NCI-H526 treated with DMSO at 0.1 percent for 48 hours (cell line): ENCODE results near the gene ARL5C.
"Not testable (repeated sequence)": the region's sequence is repeated elsewhere in the genome, so short reads cannot be mapped to it uniquely, and the experiment has no call there.

Source experiments
- DNase-seq: peaks from one replicate; lab custom pipeline; 2025; lab: John Stamatoyannopoulos, UW

ARL5C gene

DNA sequence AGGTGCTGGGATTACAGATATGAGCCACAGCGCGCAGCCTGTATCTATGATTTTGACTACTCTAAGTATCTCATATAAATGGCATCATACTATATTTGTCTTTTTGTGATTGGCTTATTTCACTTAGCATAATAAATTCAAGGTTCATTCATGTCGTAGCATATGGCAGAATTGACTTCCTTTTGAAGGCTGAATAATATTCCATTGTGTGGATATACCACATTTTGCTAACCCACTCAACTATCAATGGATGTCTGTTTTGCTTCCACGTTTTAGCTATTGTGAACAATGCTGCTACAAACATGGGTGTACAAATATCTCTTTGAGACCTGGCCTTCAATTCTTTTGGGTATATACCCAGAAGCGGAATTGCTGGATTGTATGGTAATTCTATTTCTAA is 24.7 kb downstream of the ARL5C start:
- no peak for DNase-seq

DNA sequence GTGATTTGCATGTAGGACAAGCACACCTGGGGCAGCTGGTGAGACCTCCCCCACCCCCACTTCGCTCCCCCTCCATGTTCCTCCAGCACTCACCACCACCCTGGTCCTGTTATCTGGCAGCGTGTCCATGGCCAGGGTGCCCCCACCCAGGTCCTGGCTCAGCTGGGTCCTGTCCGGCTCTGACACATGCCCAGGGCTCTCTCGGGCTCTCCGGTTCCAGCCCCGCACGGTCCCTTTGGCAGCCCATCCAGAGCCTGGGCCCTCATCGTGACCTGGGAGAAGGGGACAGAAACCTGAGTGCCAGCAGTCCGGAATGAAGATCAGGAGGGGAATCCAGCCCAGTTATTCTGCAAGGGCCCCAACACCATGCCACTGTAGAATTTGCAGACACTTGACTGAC is 26.4 kb downstream of the ARL5C start:
- no peak for DNase-seq

- DNase-seq, result no peak
Observed at GRCh38 chr17:39139161-39139511, 26.8 kb downstream of the ARL5C start.

DNA sequence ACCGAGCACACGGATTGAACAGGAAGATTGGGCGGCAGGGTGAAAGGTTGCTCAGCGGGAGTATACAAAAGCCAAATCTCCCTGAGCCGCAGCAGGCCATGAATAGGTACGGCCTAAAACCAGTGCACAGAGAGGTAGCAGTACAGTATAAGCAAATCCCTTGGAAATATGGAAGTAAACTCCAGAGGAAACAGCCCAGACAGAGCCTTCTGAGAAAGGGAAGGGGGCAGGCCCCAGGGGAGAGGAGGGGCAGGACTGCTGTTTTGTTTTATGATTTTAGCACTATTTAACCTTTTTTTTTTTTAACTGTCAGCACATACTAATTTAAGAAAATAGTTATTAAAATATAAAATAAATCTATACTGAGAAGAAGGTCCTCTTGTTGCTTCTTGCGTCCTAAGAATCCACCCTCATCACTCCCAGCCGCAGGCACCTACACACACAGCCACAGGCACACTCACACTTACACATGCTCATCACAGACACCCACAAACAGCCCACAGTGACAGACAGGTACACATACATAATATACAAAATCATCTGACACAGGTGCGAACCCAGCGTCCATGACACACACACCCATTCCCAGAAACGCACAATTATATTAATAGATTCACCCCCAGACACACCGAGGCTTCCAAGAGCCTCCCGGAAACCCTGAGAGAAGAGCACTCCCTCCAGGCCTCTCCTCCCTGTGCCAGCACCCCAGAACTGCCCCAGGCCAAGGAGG is 27.4 kb downstream of the ARL5C start:
- DNase-seq, result no peak

GRCh38 chr17:39134878-39135277 is 31.1 kb downstream of the ARL5C start:
- DNase-seq, result no peak

DNA sequence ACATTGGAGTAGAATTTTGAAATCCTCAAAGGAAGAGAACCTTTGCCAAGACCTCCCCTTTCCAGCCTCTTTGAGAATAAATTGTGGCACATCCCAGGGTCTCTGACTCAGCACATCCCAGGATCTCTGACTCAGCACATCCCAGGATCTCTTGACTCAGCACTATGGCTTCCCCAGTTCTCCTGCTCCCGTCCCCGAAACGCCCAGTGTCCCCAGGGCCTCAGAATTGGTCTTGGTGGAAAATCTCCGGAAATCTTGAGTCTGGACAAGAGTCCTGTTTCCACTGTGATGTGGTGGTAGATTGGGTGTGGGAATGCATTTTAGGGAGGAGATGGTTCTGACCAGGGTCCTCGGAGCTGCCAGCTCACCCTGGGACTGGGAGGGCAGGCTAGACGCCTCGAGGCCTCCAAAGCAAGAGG is 33.8 kb downstream of the ARL5C start:
- no peak for DNase-seq

GRCh38 chr17:39131616-39132015 is 34.3 kb downstream of the ARL5C start:
- no peak for DNase-seq

- no peak for DNase-seq
Observed at GRCh38 chr17:39130205-39130604, 35.8 kb downstream of the ARL5C start.

GRCh38 chr17:39129544-39129943 is 36.4 kb downstream of the ARL5C start:
- DNase-seq, result not testable (repeated sequence)

- DNase-seq, result no peak
Observed at GRCh38 chr17:39126436-39126835, 39.5 kb downstream of the ARL5C start.

GRCh38 chr17:39125143-39125875 is 40.7 kb downstream of the ARL5C start:
- DNase-seq, result no peak

DNA sequence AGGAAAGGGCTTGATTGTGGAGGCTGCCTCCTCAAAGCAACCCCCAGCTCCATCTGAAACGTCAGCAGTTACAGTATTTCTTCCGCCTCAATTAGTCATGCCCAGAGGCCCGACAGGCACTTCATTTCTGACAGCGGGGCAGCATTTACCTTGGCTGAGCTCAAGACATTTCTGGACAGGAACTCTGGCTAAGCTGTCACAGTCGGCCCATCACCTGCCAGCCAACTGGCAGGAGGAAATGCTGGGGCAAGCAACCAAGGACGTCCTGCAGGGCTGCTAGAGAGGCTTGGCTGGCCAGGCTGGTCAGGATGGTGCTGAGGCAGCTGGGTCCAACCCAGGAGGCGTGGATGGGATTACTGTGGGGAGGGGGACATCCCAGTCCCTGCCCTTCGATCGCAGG is 42.3 kb downstream of the ARL5C start:
- DNase-seq, result no peak

GRCh38 chr17:39122991-39123390 is 43.0 kb downstream of the ARL5C start:
- no peak for DNase-seq

DNA sequence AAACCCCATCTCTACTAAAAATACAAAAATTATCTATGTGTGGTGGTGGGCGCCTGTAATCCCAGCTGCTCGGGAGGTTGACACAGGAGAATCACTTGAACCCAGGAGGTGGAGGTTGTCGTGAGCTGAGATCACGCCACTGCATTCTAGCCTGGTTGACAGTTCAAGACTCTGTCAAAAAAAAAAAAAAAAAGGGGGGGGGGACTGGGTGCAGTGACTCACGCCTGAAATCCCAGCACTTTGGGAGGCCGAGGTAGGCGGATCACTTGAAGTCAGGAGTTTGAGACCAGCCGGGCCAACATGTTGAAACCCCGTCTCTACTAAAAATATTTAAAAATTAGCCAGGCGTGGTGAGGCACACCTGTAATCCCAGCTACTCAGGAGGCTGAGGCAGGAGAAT is 44.0 kb downstream of the ARL5C start:
- DNase-seq, result not testable (repeated sequence)

GRCh38 chr17:39118674-39119419 is 47.1 kb downstream of the ARL5C start:
- no peak for DNase-seq

- DNase-seq, result no peak
Observed at GRCh38 chr17:39116224-39116623, 49.7 kb downstream of the ARL5C start.

DNA sequence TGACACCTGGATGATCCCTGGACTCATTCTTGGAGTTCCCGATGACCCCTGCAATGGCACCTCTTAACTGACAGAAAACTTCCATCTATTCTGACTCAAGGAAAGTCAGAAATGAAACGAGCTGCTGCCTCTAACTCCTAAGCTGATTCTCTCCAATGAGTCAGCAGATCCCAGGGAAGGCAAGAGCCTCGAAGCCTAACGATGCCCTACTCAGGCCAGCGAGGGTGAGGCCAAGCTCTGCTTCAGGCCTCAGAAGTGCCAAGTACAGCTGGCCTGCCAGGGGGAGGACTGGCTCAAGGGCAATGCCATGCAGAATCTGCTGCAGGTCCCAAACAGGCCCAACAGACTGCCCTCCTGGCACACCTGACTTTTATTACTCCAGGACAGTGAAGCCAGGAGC is 50.8 kb downstream of the ARL5C start:
- DNase-seq, result no peak

- DNase-seq, result no peak
Observed at GRCh38 chr17:39114723-39115122, 51.2 kb downstream of the ARL5C start.

DNA sequence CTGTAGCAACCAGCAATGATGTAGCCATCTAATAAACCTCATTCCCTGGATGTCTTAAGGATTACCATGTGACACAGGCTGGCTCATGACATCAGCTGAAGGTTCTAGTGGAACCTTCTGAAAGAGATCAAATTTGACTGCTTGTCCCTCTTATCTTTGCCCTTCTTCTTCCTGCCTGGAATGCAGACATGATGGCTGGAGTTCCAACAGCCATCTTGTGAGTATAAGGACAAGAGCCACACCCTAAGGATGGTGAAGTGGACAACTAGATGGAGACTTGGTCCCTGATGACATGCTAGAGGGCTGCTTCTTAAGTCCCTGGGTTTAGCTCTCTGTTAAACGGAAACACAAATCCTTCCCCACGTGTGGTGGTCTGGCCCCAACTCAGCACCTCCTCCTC is 52.1 kb downstream of the ARL5C start:
- DNase-seq, result no peak

GRCh38 chr17:39110435-39111136 is 55.4 kb downstream of the ARL5C start:
- DNase-seq, result no peak

DNA sequence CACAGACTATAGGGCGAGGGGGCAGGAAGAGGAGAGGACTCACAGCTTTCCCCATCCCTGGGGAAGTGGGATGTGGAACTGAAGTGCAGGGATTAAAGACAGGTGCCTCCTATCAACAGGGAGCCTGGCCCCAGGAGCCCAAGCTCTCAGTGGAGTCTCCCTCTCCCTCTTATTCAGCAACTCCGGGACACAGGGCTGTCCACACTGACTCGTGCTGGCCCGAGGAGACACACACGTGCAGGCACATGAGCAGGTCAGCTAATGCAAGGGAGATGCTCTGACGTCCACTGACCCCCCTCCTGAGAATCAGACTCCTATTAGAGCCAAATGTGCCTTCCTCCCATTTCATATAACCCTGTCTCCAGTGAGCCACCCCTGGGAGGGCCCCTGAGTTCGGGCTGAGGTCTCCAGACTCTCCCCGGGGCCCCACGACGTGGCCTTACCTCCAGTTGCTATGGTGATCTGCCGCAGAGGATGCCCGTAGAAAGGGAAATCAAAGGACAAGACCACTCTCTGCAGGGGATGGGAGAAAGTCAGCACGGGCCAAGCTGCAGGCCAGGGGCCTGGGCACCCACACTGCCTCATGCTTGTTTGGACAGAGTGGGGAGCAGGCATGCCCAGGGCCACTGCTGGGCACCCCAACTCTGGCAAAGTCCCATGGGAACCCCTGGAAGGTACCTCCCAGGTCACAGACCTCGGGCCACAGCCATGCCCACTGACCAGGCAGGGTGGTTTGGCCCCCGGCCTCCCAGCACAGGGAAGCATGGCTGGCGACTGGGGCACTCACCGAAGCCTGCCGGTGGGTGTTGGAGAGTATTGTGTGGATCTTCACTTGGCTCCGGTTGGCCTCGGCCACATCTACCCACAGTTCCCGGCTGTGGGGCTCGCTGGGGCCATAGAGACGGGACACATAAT is 57.2 kb downstream of the ARL5C start:
- DNase-seq, result no peak
